PC-3 (cell line): ENCODE data around the gene TUBGCP6.
"Not testable (repeated sequence)": the region's sequence is repeated elsewhere in the genome, so short reads cannot be mapped to it uniquely, and the experiment has no call there.

Experiments used
- CTCF ChIP-seq: fragments of 300-600 bp; sonication (generic); conservative IDR thresholded peaks from 2 replicates; pipeline ENCODE4 v1.5.1; 2017; ENCODE audit warnings: antibody characterized with exemption, low read depth, mild to moderate bottlenecking, low read length
- EZH2 ChIP-seq: fragments of 300-600 bp; sonication (generic); IDR thresholded peaks from one replicate; pipeline ENCODE4 v1.6.1; 2017; ENCODE audit warnings: antibody characterized with exemption, mild to moderate bottlenecking, low read length; ENCODE audit not compliant: unreplicated experiment
- EZH2phosphoT487 ChIP-seq: fragments of 300-600 bp; sonication (generic); IDR thresholded peaks from 2 replicates; pipeline ENCODE4 v1.6.1; 2018; ENCODE audit warnings: mild to moderate bottlenecking, antibody characterized with exemption, low read length, borderline replicate concordance

GRCh38 chr22:50168490-50169180 is 76.2 kb downstream of the TUBGCP6 start:
- TF ChIP-seq CTCF, EZH2, EZH2phosphoT487: not testable (repeated sequence)
